GM19025 (cell line): ENCODE data around the gene SLC16A2.
A peak's percentile ranks its signal among the peaks of the same experiment; 100 is the strongest.

ENCODE experiments used
- ATAC-seq: cut with Tn5 transposase; IDR thresholded peaks from one replicate; pipeline ENCODE4 v1.9.1; 2021; ENCODE audit warnings: mild to moderate bottlenecking, low read depth, moderate library complexity; ENCODE audit not compliant: unreplicated experiment

The SLC16A2 gene

DNA sequence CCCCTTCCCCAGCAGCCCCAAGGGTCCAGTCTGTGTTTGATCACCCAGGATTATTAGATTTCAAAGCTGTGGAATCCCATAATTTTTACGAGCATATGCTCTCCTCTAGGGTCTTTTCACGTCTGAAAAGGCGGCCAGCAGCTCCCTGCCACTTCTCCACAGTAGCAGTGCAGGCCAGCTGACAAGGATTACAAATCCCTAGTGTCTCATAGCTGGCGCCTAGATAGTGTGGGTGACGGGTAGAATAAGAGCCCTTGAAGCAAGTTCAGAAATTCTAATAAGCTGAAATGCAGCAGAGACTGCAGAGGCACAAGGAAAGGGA lies 113.8 kb downstream of the SLC16A2 start:
- no peak for ATAC-seq

DNA sequence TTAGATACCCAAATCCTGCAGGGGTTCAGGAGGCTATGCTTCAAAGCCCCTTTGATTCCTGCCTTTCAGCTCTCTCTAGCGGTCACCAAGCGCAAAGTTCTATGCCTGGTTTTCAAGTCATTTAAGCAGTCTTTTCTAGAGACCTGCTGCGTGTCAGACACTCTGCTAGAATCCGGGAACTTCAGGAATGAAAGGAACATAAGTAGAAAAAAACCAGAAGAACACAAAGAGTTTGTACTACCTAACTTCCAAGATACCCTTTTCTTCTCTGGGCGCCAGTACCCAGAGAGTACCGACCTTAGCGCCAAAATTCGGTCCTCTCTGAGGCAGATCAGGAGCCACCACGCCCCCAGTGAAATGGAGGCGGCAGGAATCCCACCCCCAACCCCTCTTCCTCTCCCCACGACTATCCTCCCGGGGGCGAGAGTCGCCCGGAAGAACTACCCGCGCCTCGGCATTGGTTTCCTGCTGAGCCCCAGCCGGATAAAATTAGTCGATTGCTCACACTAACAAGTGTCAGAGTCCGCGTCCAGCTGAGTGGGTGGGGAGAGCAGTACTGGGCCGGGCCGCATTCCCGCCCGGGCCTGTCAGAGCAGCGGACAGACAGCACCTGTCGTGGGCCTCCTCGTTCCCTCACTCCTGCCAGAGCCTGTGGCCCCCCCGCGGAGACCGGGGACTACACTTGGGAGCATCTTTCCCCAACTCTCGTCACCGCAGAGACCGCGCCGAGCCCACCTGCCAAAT lies 114.3 kb downstream of the SLC16A2 start:
- ATAC-seq: no peak

DNA sequence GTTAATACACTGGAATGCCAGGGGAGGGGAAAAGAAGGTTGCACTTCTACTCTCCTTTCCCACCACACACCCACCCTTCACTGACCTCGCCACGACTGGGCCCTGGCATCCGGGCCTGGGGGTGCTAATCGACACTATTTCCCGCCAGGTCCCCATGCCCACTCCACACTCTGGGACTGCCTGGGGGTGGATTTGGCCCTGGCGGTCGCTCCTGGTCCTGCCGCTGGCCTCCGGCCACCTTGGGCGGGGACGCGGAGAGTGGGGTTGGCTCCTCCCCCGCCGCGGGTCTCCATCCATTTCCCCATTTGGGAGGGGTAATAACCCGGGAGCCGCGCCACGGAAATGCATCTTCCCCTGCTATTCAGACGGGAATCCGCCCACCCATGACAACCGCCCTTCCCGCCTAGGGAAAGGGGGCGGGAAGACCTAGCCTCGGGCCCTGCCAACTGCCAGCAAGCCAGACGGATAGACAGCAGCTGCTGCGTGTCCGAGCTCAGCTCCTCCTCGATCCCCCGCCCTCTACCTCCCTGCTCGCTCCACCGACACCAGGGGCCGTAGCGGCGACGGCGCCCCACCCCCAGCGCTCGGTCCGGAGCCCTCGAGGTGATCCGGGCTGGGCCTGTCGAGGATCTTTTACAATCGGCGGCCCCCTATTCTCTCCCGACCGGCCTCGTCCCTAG lies 115.0 kb downstream of the SLC16A2 start:
- ATAC-seq: peak; percentile 40

DNA sequence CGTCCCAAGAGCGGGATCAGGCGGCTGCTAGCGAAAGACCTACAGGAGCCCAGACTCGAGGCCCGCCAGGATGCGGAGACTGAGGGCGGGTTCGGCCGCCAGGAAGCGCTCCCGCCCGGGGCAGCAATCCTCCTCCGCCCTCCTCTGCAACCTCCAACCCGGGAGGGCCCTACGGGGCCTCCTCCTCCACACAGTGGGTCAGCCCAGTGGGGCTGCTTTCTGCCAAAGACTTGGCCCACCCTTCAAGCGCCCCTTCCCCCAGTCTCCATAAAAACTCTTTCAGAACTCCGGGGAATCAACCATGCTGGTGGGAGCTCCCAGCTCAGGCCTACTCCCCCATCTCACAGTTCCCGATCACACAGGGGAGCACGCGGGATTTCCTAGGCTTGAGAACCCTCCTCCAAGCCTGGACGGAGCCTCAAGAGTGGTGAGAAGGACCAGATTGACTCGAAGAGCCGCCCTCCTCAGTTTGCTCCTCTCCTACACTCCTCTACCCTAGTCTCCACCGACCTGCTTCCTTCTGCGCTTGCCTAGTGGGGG lies 115.6 kb downstream of the SLC16A2 start:
- no peak for ATAC-seq

DNA sequence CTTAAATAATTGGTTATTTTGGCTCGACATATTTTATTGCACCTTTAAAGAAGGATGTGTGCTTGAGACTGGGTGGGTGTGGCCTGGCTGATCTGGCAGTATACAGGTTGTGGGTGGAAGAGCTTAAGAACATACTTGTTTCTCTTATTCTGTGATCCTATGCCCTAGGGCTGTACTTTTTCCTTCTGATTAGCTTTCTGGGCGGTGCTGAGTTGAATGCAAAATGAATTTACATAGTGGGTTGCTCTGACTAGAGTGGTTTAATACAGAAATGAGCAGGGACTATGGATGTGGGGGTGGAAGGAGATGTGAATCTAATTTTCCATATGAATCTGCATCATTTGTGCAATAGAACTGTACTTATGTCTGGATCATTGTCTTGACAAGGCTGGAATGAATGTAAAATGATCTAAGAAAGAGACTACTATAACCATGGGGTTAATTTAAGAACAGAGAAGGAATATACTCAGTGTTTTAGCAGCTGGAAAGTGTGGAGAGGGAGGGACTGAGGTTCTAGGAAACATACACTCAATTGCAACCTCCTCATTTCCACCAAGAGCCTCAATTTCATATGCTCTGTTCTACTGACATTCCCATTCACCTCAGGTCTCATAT lies 119.4 kb downstream of the SLC16A2 start:
- no peak for ATAC-seq

DNA sequence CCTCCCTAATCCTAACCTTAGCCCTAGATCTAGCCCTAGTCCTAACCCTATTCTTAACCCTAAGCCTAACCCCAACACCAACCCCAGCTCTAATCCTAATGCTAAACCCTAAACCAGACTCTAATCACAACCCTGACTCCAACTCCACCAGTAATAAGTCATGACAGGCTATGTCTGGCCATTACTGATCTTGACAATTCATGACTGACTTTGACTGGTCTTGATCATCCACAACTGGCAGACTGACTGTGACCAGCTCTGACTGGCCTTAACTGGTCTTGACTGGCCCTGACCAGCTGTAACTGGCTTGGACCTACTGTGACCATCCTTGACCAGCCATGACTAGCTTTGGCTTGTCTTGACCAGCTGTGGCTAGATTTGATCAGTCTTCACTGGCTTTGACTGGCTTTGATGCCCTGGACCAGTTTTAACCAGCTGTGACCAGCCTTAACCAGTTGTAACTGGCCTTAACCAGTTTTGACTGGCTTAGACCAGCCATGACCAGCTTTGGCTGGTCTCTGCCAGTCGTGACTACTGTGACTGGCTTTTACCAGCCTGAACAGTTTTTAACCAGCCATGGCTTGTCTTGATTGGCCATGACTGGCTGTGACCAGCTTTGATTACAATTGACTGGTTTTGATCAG lies 124.7 kb downstream of the SLC16A2 start:
- ATAC-seq: no peak

DNA sequence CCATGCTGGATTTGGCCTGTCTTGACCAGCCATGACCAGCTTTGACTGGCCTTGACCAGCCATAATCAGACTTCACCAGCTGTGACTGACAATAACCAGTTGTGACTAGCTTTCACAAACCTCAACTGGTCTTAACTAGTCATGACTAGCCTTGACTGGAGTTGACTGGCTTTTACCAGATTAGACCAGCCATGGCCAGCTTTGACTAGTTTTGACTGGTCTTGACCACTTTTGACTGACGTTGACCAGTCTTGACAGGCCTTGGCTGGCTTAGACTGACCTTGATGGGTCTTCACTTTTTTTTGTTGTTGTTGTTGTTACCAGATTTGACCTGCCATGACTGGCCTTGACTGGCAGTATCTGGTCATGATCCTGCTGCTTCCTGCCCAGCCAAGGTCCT lies 125.7 kb downstream of the SLC16A2 start:
- ATAC-seq: no peak

DNA sequence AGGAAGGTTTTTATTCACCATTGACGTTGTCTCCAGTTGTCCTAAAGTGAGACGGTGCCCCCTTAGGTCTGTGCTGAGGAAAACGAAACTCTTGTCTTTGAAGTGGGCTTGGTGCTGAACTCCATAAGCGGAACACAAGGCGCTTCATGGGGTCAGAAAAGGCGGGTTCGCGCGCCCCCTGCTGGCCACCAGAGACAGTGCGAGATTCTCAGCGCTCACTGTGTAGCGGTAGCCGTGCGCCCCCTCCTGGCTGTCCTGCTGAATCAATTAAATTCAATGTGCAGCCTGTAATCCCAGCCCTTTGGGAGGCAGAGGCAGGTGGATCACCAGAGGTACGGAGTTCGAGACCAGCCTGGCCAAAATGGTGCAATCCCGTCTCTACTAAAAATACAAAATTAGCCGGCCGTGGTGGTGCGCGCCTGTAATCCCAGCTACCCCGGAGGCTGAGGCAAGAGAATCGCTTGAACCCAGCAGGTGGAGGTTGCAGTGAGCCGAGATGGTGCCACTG lies 129.1 kb downstream of the SLC16A2 start:
- ATAC-seq: peak; percentile 79

DNA sequence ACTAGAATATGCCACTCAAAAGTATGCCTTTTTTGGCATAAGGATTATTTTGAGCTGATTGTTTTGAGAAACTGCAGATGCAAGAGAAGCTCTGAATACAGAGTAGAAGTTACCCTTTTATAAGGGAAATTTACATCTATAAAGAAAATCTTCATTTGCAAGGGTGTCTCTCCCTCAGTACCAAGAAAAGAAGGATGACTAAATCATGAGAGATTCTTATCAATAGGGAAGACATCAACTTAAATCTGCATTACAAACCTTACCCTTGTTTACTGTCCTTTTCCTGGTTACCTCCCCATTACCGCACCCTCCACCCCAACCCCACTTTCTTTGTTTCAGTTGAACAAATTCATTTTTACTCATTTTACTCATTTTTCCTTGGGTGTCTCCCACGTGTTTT lies 130.6 kb downstream of the SLC16A2 start:
- ATAC-seq: no peak

DNA sequence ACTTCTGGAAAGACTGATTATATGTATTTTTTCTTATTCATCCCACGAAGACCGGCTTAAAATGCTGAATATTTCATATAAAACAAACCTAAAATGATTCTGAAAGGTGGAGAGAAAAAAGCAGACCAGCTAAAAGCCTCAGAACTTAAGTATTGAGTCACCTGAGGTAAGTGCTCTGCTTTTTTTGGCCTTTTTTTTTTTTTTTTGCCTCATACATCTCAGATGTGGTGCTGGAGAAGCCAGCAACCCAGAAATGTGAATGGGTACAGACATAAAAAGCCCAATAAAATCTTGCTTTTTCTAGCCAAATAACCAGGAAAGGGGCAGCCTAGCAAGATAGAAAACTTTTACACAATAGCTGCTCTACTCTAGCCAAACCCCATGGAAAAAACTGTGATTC lies 136.1 kb downstream of the SLC16A2 start:
- no peak for ATAC-seq

DNA sequence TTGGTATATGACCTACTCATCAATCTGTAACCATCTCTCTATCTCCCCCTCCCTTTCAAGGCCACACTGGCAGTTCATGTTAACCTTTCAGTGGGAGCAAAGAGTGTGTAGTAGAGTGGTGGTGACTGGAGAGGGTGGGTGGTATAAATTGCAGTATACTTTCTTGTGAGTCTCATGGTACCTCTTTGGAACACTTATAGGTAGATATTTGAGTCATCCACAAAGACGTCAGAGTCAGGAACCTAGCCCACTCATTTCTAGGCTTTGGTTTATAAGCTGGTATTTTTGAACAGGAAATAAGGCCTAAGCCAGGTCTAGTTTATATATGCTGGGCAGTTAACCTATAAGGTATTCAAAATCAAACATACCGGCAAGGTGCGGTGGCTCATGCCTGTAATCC lies 156.8 kb downstream of the SLC16A2 start:
- ATAC-seq: no peak

DNA sequence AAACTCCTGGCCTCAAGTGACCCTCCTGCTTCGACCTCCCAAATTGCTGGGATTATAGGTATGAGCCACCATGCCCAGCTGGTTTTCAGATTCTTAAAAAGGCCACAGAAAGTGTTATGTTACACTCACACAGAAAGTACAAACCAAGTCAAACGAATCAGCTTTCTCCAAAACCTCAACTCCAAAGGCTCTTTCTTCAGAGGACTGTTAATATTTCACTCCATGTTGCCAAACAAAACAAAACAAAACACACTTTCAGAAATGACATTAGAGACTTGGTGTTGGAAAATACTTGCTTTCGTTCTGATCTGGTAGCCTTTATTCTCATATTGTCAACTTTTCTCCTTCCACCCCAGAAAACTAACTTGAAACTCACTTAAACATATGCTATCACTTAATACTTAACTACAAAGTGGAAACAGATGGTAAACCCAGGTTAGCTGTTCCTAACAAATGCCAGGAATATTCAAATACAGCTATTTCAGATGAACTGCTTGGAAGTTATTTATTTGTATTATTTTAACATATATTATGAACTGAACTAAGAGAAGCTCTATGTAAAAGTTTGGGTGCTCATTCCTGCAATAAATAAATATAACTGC lies 158.4 kb downstream of the SLC16A2 start:
- ATAC-seq: no peak
